ENCODE measurements around the gene KLF15. TPM values are rescaled to one million over a fixed set of nuclear protein-coding genes. Genes with fewer than 3 reads are reported as not detected.

KLF15 gene
- total RNA-seq, 1 donor from 2014 or later = 25.3 TPM

- Histone ChIP-seq H3K4me3 (no peak overlapping the region), H3K4me1 (no peaks in the 10 kb centered on the region), H3K9me3 (no peaks in the 10 kb centered on the region), H3K36me3 (no peaks in the 10 kb centered on the region), H3K27me3 (no peaks in the 10 kb centered on the region), H3K27ac (no peak overlapping the region)
- intact Hi-C loops (cut with DNase I) = no loop called here
- TF ChIP-seq POLR2A (IDR thresholded peaks at IDR 0.05) = no peak
- no peak for TF ChIP-seq POLR2AphosphoS5 (IDR thresholded peaks at IDR 0.05; ENCODE audit: insufficient read depth in 1 of 2, low read depth in 1 of 2)
- TF ChIP-seq CTCF (IDR thresholded peaks at IDR 0.05) = no peak
- DNase-seq (ENCODE audit: extremely low spot score in 2 of 2) = peak in 1 of 2 donors; percentile 77
Measured at GRCh38 chr3:126300001-126300760, 57.0 kb downstream of the KLF15 start.

- intact Hi-C loops (cut with DNase I) = no loop called here
- peak in 1 of 2 donors; percentile 69 for DNase-seq (ENCODE audit: extremely low spot score in 2 of 2)
- TF ChIP-seq POLR2AphosphoS5 (IDR thresholded peaks at IDR 0.05; ENCODE audit: insufficient read depth in 1 of 2, low read depth in 1 of 2) (no peak), POLR2A (IDR thresholded peaks at IDR 0.05) (no peak), CTCF (IDR thresholded peaks at IDR 0.05) (no peak)
Measured at GRCh38 chr3:126295407-126295939, 61.7 kb downstream of the KLF15 start.

GRCh38 chr3:126294211-126294808 is 62.9 kb downstream of the KLF15 start:
- intact Hi-C loops (cut with DNase I) = no loop called here
- peak in 1 of 2 donors; percentile 34 for DNase-seq (ENCODE audit: extremely low spot score in 2 of 2)
- H3K27ac ChIP-seq = no peak overlapping the region
- no peaks in the 10 kb centered on the region for H3K9me3 ChIP-seq
- no peaks in the 10 kb centered on the region for H3K27me3 ChIP-seq
- no peak overlapping the region for H3K4me3 ChIP-seq
- no peaks in the 10 kb centered on the region for H3K36me3 ChIP-seq
- no peaks in the 10 kb centered on the region for H3K4me1 ChIP-seq
- no peak for TF ChIP-seq POLR2AphosphoS5 (IDR thresholded peaks at IDR 0.05; ENCODE audit: insufficient read depth in 1 of 2, low read depth in 1 of 2)
- TF ChIP-seq POLR2A (IDR thresholded peaks at IDR 0.05) = no peak
- TF ChIP-seq CTCF (IDR thresholded peaks at IDR 0.05) = no peak

More at GRCh38 chr3:126295407-126295939, 61.7 kb downstream of the KLF15 start:
- H3K27ac ChIP-seq = no peak overlapping the region
- no peaks in the 10 kb centered on the region for H3K9me3 ChIP-seq
- H3K4me1 ChIP-seq = no peaks in the 10 kb centered on the region
- H3K4me3 ChIP-seq = no peak overlapping the region
- no peaks in the 10 kb centered on the region for H3K27me3 ChIP-seq
- H3K36me3 ChIP-seq = no peaks in the 10 kb centered on the region

GRCh38 chr3:126293370-126294082 is 63.7 kb downstream of the KLF15 start:
- peak in 1 of 2 donors; percentile 58 for DNase-seq (ENCODE audit: extremely low spot score in 2 of 2)
- Histone ChIP-seq H3K4me3 (no peak overlapping the region), H3K36me3 (no peaks in the 10 kb centered on the region), H3K9me3 (no peaks in the 10 kb centered on the region), H3K27me3 (no peaks in the 10 kb centered on the region), H3K4me1 (peaks cover 2% of the 10 kb centered on the region), H3K27ac (no peak overlapping the region)
- intact Hi-C loops (cut with DNase I) = no loop called here
- TF ChIP-seq POLR2A (IDR thresholded peaks at IDR 0.05) = no peak
- no peak for TF ChIP-seq CTCF (IDR thresholded peaks at IDR 0.05)
- TF ChIP-seq POLR2AphosphoS5 (IDR thresholded peaks at IDR 0.05; ENCODE audit: insufficient read depth in 1 of 2, low read depth in 1 of 2) = no peak

Other genes with a start within 250 kb of the KLF15 start
- gene ALDH1L1, start 176.8 kb downstream of the KLF15 start, total RNA-seq = 19.2 TPM
- gene CFAP100, start 37.5 kb upstream of the KLF15 start, total RNA-seq = not detected
- gene ZXDC, start 118.5 kb upstream of the KLF15 start, total RNA-seq = 36.8 TPM
- not detected for gene UROC1, start 160.4 kb upstream of the KLF15 start, total RNA-seq
- gene CHST13, start 166.7 kb upstream of the KLF15 start, total RNA-seq = 4.2 TPM
- not detected for gene C3orf22, start 201.5 kb upstream of the KLF15 start, total RNA-seq

All from vagina (tissue), 2 donors.